NCI-H128 (cell line): ENCODE measurements around the gene RHBG.

ENCODE experiments used
- DNase-seq: peaks from one replicate; lab custom pipeline; 2025; ENCODE audit not compliant: unreplicated experiment; lab: John Stamatoyannopoulos, UW

The RHBG gene

DNA sequence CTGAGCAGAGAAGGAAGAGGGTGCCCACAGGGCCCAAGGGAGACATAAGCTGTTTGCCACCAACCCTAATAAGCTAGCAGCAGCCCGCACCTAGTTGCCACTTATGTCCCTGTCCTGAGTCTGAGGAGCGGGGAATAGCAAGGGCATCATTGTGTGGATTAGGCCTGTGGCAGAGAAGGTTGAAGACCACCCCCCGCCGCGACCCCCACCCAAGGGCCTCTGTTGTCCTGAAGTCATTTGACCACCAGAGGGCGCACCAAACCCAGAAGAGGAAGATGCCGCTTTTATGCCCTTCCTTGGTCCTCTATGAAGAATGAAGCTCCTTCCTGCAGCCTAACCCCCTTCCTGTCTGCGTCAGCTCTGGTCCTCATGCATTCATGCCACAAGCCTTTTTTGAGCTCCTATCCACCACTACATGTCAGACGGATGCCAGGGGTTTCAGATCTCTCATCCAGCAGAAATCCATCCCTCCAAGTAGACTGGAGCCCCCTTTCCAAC is 16.6 kb downstream of the RHBG start:
- DNase-seq = peak; percentile 57

DNA sequence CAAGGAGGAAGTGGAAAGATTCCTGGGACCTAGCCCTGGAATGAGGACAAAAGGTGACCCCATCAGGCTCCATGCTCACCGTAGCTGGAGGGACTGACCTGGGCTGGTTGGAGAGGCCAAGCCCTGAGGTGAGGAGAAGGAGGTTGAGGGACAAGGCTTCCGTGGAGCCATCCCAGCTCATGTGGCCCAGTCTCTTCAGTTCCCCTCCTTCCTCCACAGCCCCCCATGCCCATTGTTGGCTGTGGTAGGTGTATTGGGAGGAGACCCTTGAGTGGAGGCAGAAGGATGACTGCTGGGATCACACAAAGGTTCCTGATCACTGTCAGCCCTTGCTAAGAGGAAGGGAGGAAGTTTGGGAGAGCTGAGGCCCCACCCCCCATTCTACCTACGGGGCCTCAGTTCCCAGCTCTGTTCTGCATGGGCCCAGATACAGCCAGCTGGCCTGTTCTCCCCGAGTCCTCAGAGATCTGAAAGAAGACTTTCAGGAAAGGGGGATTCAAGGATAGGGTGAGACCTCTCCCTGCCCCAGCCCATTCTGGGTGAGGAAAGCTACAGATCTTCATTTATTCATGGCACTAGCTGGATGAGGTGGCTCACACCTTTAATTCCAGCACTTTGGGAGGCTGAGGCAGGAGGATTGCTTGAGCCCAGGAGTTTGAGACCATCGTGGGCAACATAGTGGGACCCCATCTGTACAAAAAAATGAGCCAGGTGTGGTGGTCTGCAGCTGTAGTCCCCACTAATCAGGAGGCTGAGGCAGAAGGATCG is 17.3 kb downstream of the RHBG start:
- no peak for DNase-seq

DNA sequence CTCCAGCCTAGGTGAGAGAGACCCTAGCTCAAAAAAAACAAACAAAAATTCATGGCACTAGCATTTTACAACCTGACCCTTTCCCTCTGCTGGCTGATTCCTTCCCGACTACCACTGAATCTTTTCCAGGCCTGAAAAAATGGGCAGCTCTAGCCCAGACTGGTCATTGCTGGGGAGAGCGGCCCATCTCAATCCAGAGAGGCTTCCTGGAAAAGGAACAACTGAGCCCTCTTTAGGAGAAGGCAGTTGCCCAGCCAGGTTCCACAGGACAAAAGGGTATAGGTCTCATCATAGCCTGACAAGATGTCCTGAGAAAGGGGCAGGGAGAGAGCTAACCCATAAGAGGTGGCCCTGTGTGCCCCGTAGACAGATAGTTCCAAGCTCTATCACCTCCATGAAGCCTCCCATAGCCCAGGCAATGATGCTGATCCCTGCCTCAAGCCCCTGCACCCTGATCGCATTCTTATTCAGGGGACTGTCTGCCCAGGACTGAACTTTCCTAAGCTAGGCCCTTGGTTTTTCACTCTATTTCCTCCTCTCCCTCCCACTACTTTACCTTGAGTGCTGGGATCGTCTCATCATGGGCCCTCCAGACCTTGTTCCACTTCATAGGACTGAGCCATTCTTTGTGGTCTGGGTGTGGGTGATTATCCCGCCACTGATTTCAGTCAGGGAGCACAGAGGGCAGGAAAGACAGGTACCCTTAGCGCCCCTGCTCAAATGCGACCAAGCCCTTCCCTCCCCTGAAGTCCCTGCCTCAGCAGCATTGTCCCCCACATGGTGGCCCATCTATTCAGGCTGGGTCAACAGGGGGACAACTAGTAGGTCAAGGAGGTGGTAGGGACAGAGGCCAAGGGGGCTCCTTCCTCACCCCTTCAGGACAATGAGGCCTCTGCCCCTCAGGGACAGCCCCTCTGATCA is 18.2 kb downstream of the RHBG start:
- DNase-seq = no peak

DNA sequence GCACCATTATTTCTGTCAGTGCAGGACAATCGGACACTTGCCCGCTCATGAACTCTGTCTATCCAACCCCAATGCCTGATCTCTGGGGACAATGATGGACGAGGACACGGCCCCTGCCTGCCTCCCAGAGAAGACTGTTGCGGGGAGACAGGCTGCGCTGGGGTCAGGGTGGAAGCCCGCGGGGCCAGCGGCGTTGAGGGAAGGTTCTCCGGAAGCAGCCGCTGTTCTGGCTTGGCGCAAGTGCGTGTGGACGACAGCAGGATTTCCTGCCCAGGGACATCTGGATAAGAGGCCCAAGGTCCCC is 18.8 kb downstream of the RHBG start:
- no peak for DNase-seq

DNA sequence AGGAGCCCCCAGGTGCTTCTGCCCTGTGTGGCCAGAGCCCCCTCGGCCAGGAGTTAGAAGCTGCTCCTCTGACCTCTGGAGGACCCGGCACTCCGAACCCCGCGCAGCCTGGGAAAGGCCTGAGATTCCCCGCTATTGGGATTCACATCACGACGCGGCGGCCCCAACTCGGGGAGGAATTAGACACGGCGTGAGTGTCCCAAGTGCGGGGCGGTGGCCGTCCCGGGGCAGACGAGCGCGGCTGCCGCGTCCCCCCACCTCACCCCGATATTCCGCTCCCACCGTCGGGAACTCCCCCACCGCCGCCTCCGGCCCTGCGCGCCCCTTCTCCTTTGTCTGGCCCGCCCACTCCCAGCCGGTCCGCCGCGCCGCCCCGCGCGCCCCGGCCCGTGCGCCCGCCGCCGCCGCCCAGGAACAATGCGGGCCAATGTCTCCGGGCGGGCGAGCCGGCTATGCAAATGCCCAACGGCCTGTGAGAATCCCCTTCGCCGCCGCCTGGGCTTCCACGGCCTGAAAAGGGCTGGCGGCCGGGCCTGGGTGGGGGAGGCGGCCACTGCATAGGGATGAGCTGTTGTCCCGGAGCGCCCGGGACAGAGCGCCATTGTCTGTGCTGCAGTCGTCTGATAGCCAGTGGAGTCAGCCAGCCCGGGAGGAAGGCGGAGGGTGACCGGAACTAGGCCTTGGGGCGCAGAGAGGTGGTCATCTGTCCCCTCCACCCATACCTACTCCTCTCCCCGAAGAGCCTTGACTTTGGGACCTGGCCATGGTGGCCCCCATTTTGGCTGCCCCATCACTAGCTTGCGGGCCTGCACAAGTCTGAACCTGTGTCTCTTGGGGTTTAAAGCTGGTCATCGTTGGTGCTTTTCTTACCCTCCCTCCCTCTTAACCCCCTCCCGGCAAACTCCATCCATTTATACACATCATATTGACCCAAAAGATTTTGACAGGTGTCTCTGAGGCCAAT is 19.4 kb downstream of the RHBG start:
- no peak for DNase-seq

DNA sequence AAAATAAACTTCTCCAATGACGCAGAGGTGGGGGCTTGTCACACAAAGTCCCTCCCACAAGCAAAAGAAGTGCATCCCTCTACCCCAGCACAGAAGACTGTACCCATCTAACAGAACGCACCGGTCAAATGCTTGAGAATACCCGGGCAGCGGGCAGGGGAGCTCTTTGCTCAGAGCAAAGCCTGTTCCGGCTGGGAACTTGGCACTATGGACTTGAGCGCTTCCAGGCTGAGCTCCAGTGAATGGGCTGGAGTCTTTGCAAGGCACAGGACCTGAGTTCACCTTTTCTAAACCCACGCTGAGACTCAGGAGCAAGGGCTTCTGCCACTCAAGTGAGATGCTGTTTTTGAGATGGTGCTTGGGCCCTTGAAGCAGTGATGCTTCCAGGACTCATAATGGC is 20.3 kb downstream of the RHBG start:
- DNase-seq = no peak

DNA sequence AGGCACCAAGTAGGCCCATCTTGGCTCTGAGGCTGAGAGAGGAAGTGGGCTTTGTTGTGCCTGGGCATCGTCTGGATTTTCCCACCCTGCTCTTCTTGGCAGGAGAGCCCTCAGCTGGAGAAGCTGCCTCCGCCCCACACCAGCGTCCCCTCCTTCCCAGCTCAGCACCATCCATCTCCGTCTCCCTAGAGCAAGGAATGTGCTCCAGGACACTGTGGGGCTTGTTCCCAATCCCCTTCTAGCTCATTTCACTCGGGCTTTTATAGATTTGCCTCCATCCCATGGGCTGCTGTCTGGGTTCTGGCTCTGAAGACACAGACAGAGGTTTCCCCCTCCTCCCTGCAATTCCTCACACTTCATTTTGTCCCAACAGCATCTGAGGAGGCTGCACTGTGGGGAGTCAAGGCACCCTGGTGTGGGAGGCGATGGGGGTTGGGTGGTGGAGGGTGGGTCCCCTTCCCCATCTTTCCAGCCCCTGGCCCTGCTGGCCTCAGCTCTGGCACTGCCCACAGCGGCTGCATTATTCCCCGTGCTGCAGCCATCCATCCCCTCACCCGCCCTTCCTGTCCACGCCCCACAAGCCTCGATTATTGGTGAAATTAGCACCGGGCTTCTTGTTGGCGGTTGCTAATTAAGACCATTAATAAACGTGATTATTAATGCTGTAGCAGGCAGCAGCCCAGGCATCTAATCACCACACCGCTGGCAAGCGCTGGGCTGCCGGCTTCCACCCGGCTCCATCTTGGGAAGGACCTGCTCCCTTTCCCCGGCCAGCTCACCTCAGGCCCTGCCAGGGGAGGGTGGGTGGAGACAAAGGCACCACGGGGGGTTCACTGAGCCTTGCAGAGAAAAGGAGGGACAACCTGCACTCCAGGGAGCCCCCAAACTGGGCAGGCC is 21.7 kb downstream of the RHBG start:
- no peak for DNase-seq

DNA sequence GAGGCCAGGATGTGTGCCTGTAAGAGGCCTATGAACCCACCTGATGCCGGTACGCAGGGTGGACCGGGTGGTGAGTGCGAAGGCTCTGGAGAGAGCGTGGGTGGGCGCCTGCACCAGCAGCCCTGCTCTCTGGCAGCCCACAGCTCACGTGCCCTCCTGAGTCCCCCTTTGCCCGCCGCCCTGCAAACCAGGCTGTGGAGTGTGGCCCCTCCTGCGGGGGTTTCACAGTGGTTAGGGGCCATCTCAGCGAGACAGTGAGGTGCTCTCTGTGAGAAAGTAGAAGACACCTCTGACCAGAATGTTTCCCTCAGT is 22.3 kb downstream of the RHBG start:
- no peak for DNase-seq

DNA sequence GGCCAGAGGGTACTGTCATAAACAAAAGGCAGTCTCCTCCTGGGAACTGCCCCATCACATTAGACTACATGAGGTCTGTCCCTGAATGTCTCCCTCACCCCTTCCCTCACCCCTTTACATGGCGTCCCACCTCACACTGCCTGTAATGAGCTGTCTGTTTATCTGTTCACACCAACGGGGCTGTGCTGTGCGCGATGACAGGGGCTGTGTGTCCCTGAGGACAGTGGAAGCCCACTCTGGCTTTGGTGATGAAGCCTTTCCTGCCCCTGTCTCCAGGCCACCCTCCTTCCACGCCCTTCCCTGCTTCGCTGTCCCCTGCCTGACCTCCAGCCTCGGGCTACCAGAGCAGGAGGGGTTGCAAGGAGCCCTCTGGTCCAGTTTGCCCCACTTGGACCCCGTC is 22.7 kb downstream of the RHBG start:
- no peak for DNase-seq

DNA sequence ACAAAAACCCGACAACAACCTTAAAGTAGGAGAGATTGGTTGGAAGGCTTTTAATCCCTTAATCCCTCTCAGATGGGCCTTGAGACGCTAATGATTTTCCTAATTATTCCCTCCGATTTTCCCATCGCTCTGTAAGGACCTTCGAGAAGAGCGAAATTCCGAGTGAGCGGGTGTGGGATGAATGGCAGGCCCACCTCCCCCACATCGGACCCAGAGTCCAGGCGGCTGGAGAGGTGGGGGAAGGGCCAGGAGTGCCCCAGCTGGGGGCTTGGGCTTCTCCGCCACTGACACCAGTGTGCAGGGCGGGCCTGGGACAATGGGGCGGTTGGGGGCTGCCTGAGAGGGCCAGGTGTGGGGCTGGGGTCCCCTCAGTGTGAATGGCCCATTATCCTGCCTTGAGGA is 23.4 kb downstream of the RHBG start:
- no peak for DNase-seq

DNA sequence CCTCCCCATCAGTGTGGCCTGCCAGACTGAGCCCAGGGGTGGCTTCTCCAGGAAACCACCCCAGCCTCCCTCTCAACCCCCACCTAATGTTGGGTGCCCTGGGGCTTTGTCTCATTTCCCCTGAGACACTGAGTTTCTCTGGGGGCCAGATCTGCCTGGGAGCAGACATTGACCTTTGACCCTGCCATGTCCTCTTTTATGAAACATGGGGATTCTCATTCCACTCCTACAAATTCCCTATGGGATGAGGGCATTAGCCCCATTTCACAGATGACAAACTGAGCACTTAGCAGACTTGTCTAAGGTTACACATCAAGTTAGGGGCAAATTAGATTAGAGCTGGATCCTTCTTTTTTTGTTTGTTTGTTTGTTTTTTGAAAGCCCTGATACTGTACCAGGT is 24.1 kb downstream of the RHBG start:
- no peak for DNase-seq

DNA sequence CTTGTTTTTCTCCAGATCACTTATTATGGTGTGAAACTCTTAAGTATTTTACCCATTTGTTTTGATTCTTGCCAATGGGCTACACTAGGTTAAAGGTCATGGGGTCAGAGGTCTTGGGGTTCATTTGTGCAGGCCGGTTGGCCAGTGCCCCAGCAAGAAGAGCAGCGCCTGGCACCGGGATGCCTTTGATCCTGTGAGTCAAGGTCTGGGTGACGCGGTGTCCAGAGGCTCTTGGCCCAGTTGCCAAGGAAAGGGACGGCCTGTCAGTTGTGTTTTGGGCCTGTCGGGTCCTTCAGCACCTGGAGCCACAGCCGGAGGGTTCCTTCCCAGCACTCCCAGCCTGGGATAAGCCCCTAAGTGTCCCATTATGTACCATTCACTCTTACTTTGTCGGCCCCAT is 25.1 kb downstream of the RHBG start:
- no peak for DNase-seq

DNA sequence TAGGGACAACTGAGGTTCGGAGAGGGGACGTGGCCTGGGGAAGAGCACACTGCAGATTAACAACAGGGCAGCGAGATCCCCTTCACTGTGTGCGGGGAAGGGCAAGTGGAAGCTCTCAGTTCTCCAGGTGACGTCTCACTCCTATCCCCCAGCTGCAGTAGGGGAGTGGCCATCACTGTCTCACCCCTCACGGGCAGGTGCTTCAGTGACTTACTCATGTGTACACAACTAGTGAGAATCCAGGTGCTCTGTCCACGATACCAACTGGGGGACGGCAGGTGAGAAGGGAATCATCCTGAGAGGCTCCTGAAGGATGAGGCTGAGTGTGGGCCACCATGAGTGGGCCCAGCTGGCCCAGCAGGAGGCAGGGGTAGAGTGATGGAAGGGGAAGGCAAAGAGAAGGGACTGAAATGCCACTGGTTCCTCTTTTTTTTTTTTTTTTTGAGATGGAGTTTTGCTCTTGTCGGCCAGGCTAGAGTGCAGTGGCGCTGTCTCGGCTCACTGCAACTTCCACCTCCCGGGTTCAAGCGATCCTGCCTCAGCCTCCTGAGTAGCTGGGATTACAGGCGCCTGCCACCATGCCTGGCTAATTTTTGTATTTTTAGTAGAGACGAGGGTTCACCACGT is 25.9 kb downstream of the RHBG start:
- DNase-seq = no peak

DNA sequence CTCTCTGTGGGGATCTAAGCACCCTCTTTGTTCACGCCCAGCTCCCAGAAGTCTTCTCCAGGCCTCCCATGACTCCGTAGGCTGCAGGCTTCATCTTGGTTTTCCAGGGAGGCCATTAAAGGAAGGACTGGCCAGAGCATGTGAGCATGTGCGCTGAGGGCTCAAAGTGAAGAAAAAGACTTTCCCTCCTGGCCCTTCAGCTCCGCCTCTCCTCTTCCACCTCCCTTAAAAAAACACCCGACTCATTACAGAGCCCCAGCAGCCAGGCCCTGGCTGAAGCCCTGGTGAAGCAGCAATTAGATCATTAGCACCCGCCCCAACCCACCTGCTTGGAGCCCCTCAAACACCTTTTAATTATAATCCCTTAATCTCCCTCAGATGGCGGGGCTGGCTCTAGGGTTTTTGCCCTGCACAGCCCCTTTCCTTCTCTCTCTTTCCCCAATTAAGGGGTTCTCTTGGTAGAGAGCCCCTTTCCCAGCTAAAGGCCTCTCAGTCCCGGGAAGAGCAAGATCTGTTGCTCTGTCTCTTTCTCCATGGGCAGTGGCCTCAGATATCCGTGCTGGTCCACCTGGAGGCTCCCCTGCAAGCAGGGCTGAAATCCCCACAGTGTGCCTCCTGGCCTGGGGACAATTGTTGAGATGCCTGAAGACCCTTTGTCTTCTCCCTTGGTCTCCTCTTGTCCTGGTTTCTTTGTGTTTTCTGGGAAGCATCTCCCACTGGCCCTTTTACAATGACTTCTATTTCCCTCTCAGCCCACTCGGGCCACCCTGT is 30.5 kb downstream of the RHBG start:
- DNase-seq = no peak

DNA sequence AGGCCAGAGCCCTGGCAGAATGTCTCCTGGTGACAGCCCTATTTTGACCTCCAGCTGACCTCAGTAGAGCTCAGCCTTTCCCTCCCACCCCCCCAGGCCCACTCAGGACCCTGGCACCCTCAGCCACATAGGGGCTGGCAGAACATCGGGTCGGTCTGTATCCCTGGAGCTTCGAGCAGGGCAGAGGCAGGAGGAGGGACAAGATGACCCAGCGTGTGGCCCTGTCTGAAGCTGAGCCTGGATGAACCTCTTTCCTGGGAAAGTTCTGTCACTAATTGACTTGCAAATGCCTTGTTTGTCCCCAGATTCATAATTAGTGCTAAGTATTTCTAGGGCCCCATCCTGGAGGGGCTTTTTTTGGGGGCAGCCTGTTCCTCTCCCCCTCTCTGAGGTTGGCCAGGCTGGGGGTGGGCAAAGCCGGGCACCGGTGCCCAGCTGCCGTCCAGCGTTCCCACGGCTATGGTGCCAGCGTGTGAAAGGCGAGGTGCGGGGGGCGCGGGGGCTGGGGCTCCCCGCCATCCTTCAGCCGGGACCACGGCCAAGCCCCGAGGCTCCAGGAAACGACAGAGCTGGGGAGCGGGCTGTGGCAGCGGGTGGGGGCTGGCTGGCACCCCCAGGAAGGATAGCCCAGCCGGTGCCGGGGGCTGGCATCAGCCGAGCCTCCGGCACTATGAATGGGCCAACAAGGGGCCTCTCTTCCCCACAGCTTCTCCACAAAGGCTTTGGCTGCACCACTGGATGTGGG is 31.4 kb downstream of the RHBG start:
- DNase-seq = no peak

DNA sequence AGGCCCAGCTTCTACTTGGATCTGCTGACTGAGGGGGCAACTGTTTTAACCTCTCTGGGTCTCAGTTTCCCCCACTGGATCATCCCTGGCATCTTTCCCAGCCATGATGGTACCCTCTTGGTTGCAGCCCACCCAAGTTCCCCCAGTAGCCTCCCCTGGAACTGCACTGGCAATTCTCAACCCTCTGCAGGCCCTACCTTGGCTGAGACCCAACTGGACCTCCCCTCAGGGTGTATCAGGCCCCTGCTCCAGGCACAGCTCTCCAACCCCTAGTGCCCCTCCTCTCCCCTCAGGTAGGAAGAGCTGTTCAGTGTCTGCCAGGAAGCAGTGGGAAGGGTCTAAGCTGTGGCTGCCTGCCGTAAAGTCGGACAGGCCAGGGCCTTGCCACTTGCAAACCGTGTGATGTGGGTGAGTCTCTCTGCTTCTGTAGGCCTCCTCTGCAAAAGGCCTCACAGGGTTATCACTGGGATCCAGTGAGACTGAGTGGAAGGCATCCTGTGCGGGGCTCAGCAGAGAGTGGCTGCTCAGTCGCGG is 32.1 kb downstream of the RHBG start:
- DNase-seq = no peak

DNA sequence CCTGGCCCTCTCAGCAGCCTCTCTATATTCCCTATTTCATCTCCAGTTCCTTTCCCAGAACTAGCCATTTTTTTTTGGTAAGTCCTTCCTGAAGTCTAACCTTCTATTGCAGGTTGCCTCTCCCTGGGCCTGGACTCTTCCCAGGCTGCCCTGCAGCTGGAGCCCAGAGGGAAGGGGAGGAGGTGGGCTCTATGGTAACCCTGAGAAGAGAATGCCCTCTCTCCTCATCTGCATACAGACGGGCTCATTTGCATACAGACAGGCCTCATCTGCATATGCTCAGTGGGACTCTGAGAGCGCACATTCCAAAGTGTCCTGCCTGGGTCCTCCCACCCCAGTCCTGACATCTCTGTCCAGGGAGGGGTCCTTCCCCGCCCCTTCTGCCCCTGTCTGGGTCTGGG is 32.7 kb downstream of the RHBG start:
- no peak for DNase-seq

DNA sequence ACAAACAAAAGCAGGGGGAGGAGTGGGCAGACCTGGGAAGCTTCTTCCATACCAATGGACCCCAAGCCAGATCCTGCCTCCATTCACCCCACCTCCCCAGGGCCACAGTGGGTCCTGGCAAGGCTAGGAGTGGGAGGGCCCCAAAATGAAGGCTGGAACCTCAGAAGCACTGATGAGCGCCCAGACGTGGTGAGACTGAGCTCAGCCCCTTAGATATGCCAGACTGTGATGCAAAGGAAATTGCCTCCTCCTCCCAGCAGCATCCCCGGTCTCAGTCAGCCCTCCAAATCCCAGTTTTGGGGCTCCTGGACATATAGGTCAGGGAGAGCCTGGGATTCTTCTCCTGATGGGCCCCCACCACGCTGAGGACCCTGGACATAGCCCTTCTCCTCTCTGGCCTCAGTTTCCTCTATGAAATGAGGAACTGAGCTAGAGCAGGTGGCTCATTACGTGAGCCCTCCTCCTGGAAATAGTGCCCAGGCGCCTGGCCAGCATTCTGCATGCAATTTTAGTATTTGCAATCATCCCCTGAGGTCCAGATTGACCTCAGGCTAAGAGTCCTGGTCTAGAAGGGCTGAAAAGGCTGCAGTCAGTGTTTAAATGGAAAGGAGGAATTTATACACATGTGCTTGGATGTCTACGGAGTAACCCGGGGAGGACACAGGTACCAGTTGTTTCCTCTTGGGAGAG is 33.5 kb downstream of the RHBG start:
- no peak for DNase-seq
